ENCODE measurements around the gene SLC16A12.
"Not testable (repeated sequence)": the region's sequence is repeated elsewhere in the genome, so short reads cannot be mapped to it uniquely, and the experiment has no call there.

Gene SLC16A12

GRCh38 chr10:89547853-89548513 lies 12.6 kb upstream of the SLC16A12 start:
- no peak for DNase-seq

- not testable (repeated sequence) for DNase-seq
Observed at GRCh38 chr10:89546651-89547050, 11.3 kb upstream of the SLC16A12 start.

- no peak for DNase-seq
Observed at GRCh38 chr10:89543841-89544240, 8.4 kb upstream of the SLC16A12 start.

GRCh38 chr10:89540420-89540949 lies 5.1 kb upstream of the SLC16A12 start:
- DNase-seq, result no peak

- DNase-seq, result no peak
Observed at GRCh38 chr10:89537364-89537763, 2.0 kb upstream of the SLC16A12 start.

- no peak for DNase-seq
Observed at GRCh38 chr10:89536013-89536354, 590 bp upstream of the SLC16A12 start.

- DNase-seq, result no peak
Observed at GRCh38 chr10:89534826-89535166, 598 bp downstream of the SLC16A12 start.

- DNase-seq, result no peak
Observed at GRCh38 chr10:89532476-89532875, 2.9 kb downstream of the SLC16A12 start.

- no peak for DNase-seq
Observed at GRCh38 chr10:89531359-89531758, 4.0 kb downstream of the SLC16A12 start.

- not testable (repeated sequence) for DNase-seq
Observed at GRCh38 chr10:89529711-89530110, 5.7 kb downstream of the SLC16A12 start.

- no peak for DNase-seq
Observed at GRCh38 chr10:89526358-89526757, 9.0 kb downstream of the SLC16A12 start.

GRCh38 chr10:89525556-89525955 lies 9.8 kb downstream of the SLC16A12 start:
- DNase-seq, result no peak

GRCh38 chr10:89524279-89524678 lies 11.1 kb downstream of the SLC16A12 start:
- no peak for DNase-seq

- no peak for DNase-seq
Observed at GRCh38 chr10:89523274-89523673, 12.1 kb downstream of the SLC16A12 start.

- no peak for DNase-seq
Observed at GRCh38 chr10:89522463-89522862, 12.9 kb downstream of the SLC16A12 start.

GRCh38 chr10:89521368-89521767 lies 14.0 kb downstream of the SLC16A12 start:
- no peak for DNase-seq

GRCh38 chr10:89520706-89521105 lies 14.7 kb downstream of the SLC16A12 start:
- DNase-seq, result no peak

GRCh38 chr10:89518876-89519842 lies 16.2 kb downstream of the SLC16A12 start:
- no peak for DNase-seq

- no peak for DNase-seq
Observed at GRCh38 chr10:89518108-89518507, 17.3 kb downstream of the SLC16A12 start.

- no peak for DNase-seq
Observed at GRCh38 chr10:89516149-89516832, 19.1 kb downstream of the SLC16A12 start.

GRCh38 chr10:89515031-89515841 lies 20.2 kb downstream of the SLC16A12 start:
- DNase-seq, result no peak

- DNase-seq, result no peak
Observed at GRCh38 chr10:89513206-89513605, 22.2 kb downstream of the SLC16A12 start.

All from CD4-positive, alpha-beta T cell treated with Interleukin-21 for 1 hour (primary cell).